Neural cell (in vitro differentiated cells): Measurements from ENCODE around the gene GNPDA2. TPM values are rescaled to one million over a fixed set of nuclear protein-coding genes. Genes with fewer than 3 reads are reported as not detected.

Experiments
- H2AFZ ChIP-seq: fragments of 200-600, 300-800 bp; sonication (generic), shearing (Covaris generic); 2 replicates; pipeline ENCODE4 v1.6.0; 2014; ENCODE audit warnings: low read depth, mild to moderate bottlenecking, antibody characterized with exemption, low read length, moderate library complexity
- H3F3A ChIP-seq: fragments of 200-600 bp; shearing (Covaris generic); 2 replicates; pipeline ENCODE4 v1.6.1; 2016; ENCODE audit warnings: mild to moderate bottlenecking, moderate library complexity, mixed read lengths, antibody characterized with exemption, low read length; ENCODE audit not compliant: insufficient read depth, poor library complexity, severe bottlenecking
- H3K27ac ChIP-seq: fragments of 200-600, 300-800 bp; sonication (generic), shearing (Covaris generic); 2 replicates; pipeline ENCODE4 v1.5.1; 2014; ENCODE audit warnings: mild to moderate bottlenecking, low read length, moderate library complexity
- H3K27me3 ChIP-seq: fragments of 300-800, 200-600 bp; sonication (generic), shearing (Covaris generic); 2 replicates; pipeline ENCODE4 v1.6.0; 2014; ENCODE audit warnings: mild to moderate bottlenecking, low read depth, low read length, moderate library complexity; ENCODE audit not compliant: insufficient read depth
- H3K36me3 ChIP-seq: fragments of 300-800, 200-600 bp; sonication (generic), shearing (Covaris generic); 2 replicates; pipeline ENCODE4 v1.5.1; 2014; ENCODE audit warnings: mild to moderate bottlenecking, antibody characterized with exemption, low read length, moderate library complexity; ENCODE audit not compliant: insufficient read depth
- H3K4me2 ChIP-seq: fragments of 300-800, 200-600 bp; sonication (generic), shearing (Covaris generic); 2 replicates; pipeline ENCODE4 v1.6.0; 2014; ENCODE audit warnings: mild to moderate bottlenecking, low read length
- H3K4me3 ChIP-seq: fragments of 300-800, 200-600 bp; sonication (generic), shearing (Covaris generic); 2 replicates; pipeline ENCODE4 v1.5.1; 2014; ENCODE audit warnings: mild to moderate bottlenecking, low read length, moderate library complexity
- H3K79me2 ChIP-seq: fragments of 200-600 bp; shearing (Covaris generic); replicated peaks from 2 replicates; pipeline ENCODE4 v1.6.0; 2014; ENCODE audit warnings: mild to moderate bottlenecking, low read length, moderate library complexity; ENCODE audit not compliant: insufficient read depth
- H3K9ac ChIP-seq: fragments of 300-800, 200-600 bp; sonication (generic), shearing (Covaris generic); 2 replicates; pipeline ENCODE4 v1.6.1; 2016; ENCODE audit warnings: mild to moderate bottlenecking, low read length, mixed read lengths
- H3K9me2 ChIP-seq: fragments of 200-600 bp; shearing (Covaris generic); 2 replicates; pipeline ENCODE4 v1.6.1; 2016; ENCODE audit warnings: mild to moderate bottlenecking, low read length, mixed read lengths; ENCODE audit not compliant: insufficient read depth
- H3K9me3 ChIP-seq: fragments of 200-600, 300-800 bp; sonication (generic), shearing (Covaris generic); 2 replicates; pipeline ENCODE4 v1.6.1; 2016; ENCODE audit warnings: mild to moderate bottlenecking, mixed run types, low read length, moderate library complexity, mixed read lengths
- H4K20me1 ChIP-seq: fragments of 200-600 bp; shearing (Covaris generic); 2 replicates; pipeline ENCODE4 v1.6.1; 2016; ENCODE audit warnings: mild to moderate bottlenecking, mixed run types; ENCODE audit not compliant: insufficient read depth
- CTCF ChIP-seq: fragments of 450-650 bp; IDR thresholded peaks from 2 replicates; pipeline ENCODE4 v1.5.1; 2014; ENCODE audit warnings: antibody characterized with exemption, mild to moderate bottlenecking, moderate library complexity; ENCODE audit not compliant: poor library complexity, severe bottlenecking
- EP300 ChIP-seq: fragments of 450-650 bp; conservative IDR thresholded peaks from 2 replicates; pipeline ENCODE4 v1.6.1; 2014; ENCODE audit warnings: antibody characterized with exemption, mild to moderate bottlenecking, moderate library complexity; ENCODE audit not compliant: poor library complexity, severe bottlenecking
- EZH2 ChIP-seq: fragments of 200-600, 300-800 bp; shearing (Covaris generic), sonication (generic); IDR thresholded peaks from 2 replicates; pipeline ENCODE4 v1.6.1; 2014; ENCODE audit warnings: antibody characterized with exemption, low read length, borderline replicate concordance, mild to moderate bottlenecking; ENCODE audit not compliant: insufficient read depth, poor library complexity, severe bottlenecking
- MXI1 ChIP-seq: fragments of 450-650 bp; conservative IDR thresholded peaks from 2 replicates; pipeline ENCODE4 v1.6.1; 2014; ENCODE audit warnings: antibody characterized with exemption, mild to moderate bottlenecking; ENCODE audit not compliant: poor library complexity, severe bottlenecking
- POLR2AphosphoS5 ChIP-seq: IDR thresholded peaks from 2 replicates; pipeline ENCODE4 v1.6.1; 2012
- RAD21 ChIP-seq: fragments of 450-650 bp; conservative IDR thresholded peaks from 2 replicates; pipeline ENCODE4 v1.6.1; 2014; ENCODE audit warnings: antibody characterized with exemption, mild to moderate bottlenecking, moderate library complexity
- SMC3 ChIP-seq: fragments of 450-650 bp; conservative IDR thresholded peaks from 2 replicates; pipeline ENCODE4 v1.6.1; 2014; ENCODE audit warnings: antibody characterized with exemption, mild to moderate bottlenecking, moderate library complexity; ENCODE audit not compliant: poor library complexity
- TAF1 ChIP-seq: IDR thresholded peaks from 2 replicates; pipeline ENCODE4 v1.6.1; 2012; ENCODE audit warnings: low read depth
- polyA plus RNA-seq: library from polyadenylated mRNA; depleted of rRNA; stranded (reverse); fragments of >200 nt; gene quantifications from 2 replicates; pipeline ENCODE4 v1.2.3, GENCODE V29; 2014
- TF ChIP-seq, protein P1 (sequence below): IDR thresholded peaks from 2 replicates; pipeline ENCODE4 v1.6.1; 2012; ENCODE audit warnings: borderline replicate concordance

The GNPDA2 gene
- polyA plus RNA-seq, 1 donor from 2014 or later: 40.7 TPM

GRCh38 chr4:44661940-44662622 lies 64.3 kb downstream of the GNPDA2 start:
- no peak overlapping the region for H3K4me2 ChIP-seq
- H3K9me3 ChIP-seq: no peaks in the 10 kb centered on the region
- no peak overlapping the region for H2AFZ ChIP-seq
- TF ChIP-seq POLR2AphosphoS5 (no peak), TAF1 (no peak), SMC3 (no peak), EP300 (no peak)
- no peak overlapping the region for H3K4me3 ChIP-seq
- no peaks in the 10 kb centered on the region for H3F3A ChIP-seq
- no peak overlapping the region for H3K9ac ChIP-seq
- no peaks in the 10 kb centered on the region for H3K79me2 ChIP-seq
- no peaks in the 10 kb centered on the region for H4K20me1 ChIP-seq
- H3K9me2 ChIP-seq: no peaks in the 10 kb centered on the region
- no peaks in the 10 kb centered on the region for H3K36me3 ChIP-seq
- no peaks in the 10 kb centered on the region for H3K27me3 ChIP-seq
- H3K27ac ChIP-seq: no peak overlapping the region

GRCh38 chr4:44660396-44660795 lies 66.0 kb downstream of the GNPDA2 start:
- no peaks in the 10 kb centered on the region for H3K9me3 ChIP-seq
- no peaks in the 10 kb centered on the region for H4K20me1 ChIP-seq
- TF ChIP-seq TAF1 (no peak), EP300 (no peak), CTCF (no peak), RAD21 (no peak), EZH2 (no peak), MXI1 (no peak)
- TF ChIP-seq, protein P1, sequence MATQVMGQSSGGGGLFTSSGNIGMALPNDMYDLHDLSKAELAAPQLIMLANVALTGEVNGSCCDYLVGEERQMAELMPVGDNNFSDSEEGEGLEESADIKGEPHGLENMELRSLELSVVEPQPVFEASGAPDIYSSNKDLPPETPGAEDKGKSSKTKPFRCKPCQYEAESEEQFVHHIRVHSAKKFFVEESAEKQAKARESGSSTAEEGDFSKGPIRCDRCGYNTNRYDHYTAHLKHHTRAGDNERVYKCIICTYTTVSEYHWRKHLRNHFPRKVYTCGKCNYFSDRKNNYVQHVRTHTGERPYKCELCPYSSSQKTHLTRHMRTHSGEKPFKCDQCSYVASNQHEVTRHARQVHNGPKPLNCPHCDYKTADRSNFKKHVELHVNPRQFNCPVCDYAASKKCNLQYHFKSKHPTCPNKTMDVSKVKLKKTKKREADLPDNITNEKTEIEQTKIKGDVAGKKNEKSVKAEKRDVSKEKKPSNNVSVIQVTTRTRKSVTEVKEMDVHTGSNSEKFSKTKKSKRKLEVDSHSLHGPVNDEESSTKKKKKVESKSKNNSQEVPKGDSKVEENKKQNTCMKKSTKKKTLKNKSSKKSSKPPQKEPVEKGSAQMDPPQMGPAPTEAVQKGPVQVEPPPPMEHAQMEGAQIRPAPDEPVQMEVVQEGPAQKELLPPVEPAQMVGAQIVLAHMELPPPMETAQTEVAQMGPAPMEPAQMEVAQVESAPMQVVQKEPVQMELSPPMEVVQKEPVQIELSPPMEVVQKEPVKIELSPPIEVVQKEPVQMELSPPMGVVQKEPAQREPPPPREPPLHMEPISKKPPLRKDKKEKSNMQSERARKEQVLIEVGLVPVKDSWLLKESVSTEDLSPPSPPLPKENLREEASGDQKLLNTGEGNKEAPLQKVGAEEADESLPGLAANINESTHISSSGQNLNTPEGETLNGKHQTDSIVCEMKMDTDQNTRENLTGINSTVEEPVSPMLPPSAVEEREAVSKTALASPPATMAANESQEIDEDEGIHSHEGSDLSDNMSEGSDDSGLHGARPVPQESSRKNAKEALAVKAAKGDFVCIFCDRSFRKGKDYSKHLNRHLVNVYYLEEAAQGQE: no peak
- no peak overlapping the region for H3K4me2 ChIP-seq
- H3K9ac ChIP-seq: no peak overlapping the region
- no peaks in the 10 kb centered on the region for H3F3A ChIP-seq
- no peaks in the 10 kb centered on the region for H3K9me2 ChIP-seq
- no peaks in the 10 kb centered on the region for H3K36me3 ChIP-seq
- no peaks in the 10 kb centered on the region for H3K27me3 ChIP-seq
- H2AFZ ChIP-seq: no peak overlapping the region
- H3K27ac ChIP-seq: no peak overlapping the region
- no peak overlapping the region for H3K4me3 ChIP-seq
- H3K79me2 ChIP-seq: no peaks in the 10 kb centered on the region
